Kidney epithelial cell (primary cell): ENCODE measurements around the gene NUDT4. TPM values are rescaled to one million over a fixed set of nuclear protein-coding genes. Genes with fewer than 3 reads are reported as not detected.
A peak's percentile ranks its signal among the peaks of the same experiment; 100 is the strongest.

Experiments used
- DNase-seq: peaks from one replicate; pipeline ENCODE4 v3.0.0-alpha.2; 2010; ENCODE audit warnings: low read depth
- H3K27me3 ChIP-seq: 2 replicates; pipeline ENCODE4 v1.6.0; 2011; ENCODE audit warnings: low read length; ENCODE audit not compliant: control insufficient read depth, insufficient read depth
- H3K36me3 ChIP-seq: 2 replicates; pipeline ENCODE4 v1.5.1; 2011; ENCODE audit warnings: low read length; ENCODE audit not compliant: control insufficient read depth, insufficient read depth
- H3K4me3 ChIP-seq: 2 replicates; pipeline ENCODE4 v1.5.1; 2011; ENCODE audit warnings: low read depth, mild to moderate bottlenecking, control low read depth, low read length
- total RNA-seq: library from RNA; depleted of rRNA; stranded (reverse); fragments of >200 nt; gene quantifications from 2 replicates; pipeline ENCODE4 v1.2.3, GENCODE V29; 2015
- TF ChIP-seq, protein P1 (sequence below): IDR thresholded peaks from 2 replicates; pipeline ENCODE4 v1.5.1; 2011; ENCODE audit warnings: mild to moderate bottlenecking, moderate library complexity, low read length, control low read depth, inconsistent platforms; ENCODE audit not compliant: insufficient read depth, poor library complexity, severe bottlenecking

Gene NUDT4
- total RNA-seq, 1 donor from 2014 or later = 33.6 TPM

DNA sequence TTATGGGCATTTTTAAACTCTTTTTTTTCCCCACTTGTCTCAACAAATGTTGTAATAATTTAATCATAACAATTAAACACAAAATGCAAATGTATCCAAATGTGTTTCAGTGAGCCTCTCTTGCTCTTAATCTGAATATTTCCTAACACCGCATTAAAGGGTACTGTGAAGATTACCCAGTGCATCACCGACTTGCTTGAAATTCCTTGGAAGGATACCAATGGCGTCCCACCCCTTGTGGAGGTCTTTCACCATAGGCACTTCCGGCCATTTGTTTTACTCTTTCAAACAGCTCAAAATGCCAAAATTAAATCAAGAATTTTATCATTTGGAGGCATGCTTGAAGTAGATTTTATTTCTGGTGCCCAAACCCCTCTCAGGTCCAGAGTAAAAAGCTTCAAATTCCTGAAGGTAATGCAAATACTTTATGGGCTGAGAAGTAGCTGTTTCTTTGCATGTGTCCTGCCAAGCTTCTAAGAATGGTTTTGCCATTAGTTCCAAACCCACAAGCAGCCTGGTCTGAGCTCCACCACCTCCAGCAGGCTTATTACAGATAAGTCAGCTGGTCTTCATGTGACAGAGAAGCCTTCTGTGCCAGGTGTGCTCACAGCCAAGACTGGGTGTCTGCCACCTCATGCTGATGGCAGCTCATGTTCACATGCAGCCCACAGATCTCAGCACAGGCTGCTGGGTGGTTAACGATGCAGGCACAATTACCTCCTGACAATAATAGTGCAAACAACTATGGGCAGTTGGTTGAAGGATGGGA, 16.4 kb upstream of the NUDT4 start:
- TF ChIP-seq, protein P1, sequence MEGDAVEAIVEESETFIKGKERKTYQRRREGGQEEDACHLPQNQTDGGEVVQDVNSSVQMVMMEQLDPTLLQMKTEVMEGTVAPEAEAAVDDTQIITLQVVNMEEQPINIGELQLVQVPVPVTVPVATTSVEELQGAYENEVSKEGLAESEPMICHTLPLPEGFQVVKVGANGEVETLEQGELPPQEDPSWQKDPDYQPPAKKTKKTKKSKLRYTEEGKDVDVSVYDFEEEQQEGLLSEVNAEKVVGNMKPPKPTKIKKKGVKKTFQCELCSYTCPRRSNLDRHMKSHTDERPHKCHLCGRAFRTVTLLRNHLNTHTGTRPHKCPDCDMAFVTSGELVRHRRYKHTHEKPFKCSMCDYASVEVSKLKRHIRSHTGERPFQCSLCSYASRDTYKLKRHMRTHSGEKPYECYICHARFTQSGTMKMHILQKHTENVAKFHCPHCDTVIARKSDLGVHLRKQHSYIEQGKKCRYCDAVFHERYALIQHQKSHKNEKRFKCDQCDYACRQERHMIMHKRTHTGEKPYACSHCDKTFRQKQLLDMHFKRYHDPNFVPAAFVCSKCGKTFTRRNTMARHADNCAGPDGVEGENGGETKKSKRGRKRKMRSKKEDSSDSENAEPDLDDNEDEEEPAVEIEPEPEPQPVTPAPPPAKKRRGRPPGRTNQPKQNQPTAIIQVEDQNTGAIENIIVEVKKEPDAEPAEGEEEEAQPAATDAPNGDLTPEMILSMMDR = no peak
- peak; percentile 91 for DNase-seq
- H3K36me3 ChIP-seq = no peaks in the 10 kb centered on the region

GRCh38 chr12:93363841-93364297, 13.9 kb upstream of the NUDT4 start:
- Histone ChIP-seq H3K4me3 (no peak overlapping the region), H3K27me3 (no peaks in the 10 kb centered on the region), H3K36me3 (no peaks in the 10 kb centered on the region)
- TF ChIP-seq, protein P1 = no peak
- DNase-seq = no peak

More for the DNA sequence above, 16.4 kb upstream of the NUDT4 start:
- no peaks in the 10 kb centered on the region for H3K27me3 ChIP-seq
- no peak overlapping the region for H3K4me3 ChIP-seq

DNA sequence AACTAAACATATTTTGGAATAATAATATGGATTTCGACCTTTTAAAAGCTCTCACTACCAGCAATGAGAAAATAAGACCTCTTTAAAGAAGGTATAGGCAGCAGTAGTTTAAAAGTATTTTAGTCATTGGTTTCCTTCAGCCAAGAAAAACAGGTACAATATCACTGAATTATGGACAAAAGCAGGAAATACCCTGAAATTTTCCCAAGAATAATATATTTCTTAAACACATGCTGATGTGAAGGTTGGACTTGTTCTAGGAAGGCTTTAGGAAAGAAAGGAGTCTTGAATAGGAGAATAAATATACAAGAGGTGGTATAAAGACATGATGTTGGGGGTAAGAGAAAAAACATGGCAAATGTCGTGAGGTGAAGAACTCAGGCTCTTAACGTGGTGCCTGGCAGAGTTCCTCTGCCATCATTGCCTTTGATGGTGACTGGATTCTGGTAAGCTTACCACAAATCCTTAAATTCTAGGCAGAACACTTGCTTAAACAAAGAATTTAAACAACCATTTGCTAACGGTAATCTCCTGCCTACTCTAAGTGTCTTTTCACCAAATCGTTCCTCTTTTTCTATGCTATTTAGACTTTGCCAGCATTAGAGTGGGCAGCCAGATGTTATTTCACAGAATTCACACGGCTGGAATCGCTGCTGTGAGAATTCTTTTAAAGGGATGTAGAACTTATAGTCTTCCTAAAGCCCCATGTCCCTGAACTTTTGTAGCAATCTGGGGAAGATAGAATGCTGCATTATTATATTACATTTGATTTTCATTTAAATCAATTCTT, 11.9 kb upstream of the NUDT4 start:
- Histone ChIP-seq H3K36me3 (no peaks in the 10 kb centered on the region), H3K27me3 (no peaks in the 10 kb centered on the region), H3K4me3 (no peak overlapping the region)
- TF ChIP-seq, protein P1 = no peak
- no peak for DNase-seq

- H3K4me3 ChIP-seq = no peak overlapping the region
- TF ChIP-seq, protein P1 = no peak
- no peak for DNase-seq
- no peaks in the 10 kb centered on the region for H3K27me3 ChIP-seq
- H3K36me3 ChIP-seq = no peaks in the 10 kb centered on the region
Measured at GRCh38 chr12:93366422-93366821, 11.3 kb upstream of the NUDT4 start.

GRCh38 chr12:93368766-93369165, 9.0 kb upstream of the NUDT4 start:
- TF ChIP-seq, protein P1 = no peak
- Histone ChIP-seq H3K4me3 (no peak overlapping the region), H3K27me3 (no peaks in the 10 kb centered on the region), H3K36me3 (no peaks in the 10 kb centered on the region)
- DNase-seq = no peak
